PFSK-1 (cell line): ENCODE data around the gene RNF115.

Source experiments
- FOXP2 ChIP-seq: optimal IDR thresholded peaks from 2 replicates; pipeline ENCODE3; 2011; ENCODE audit warnings: borderline replicate concordance, control low read depth, inconsistent platforms; ENCODE audit not compliant: insufficient read depth; ENCODE audit errors: extremely low read length, extremely low read depth
- POLR2AphosphoS5 ChIP-seq: IDR thresholded peaks from 2 replicates; pipeline ENCODE4 v1.6.1; 2012; ENCODE audit warnings: low read depth, mild to moderate bottlenecking, control low read depth, low read length, moderate library complexity
- REST ChIP-seq, 2 experiments: IDR thresholded peaks; 2 replicates each; pipeline versions ENCODE4 v1.6.1 to v1.8.0; 2011 to 2012; ENCODE audit warnings: low read depth in 2 of 2, low read length in 2 of 2, control low read depth in 1 of 2, inconsistent platforms in 1 of 2, mild to moderate bottlenecking in 1 of 2, moderate library complexity in 1 of 2; ENCODE audit not compliant: insufficient read depth in 1 of 2
- SIN3A ChIP-seq: IDR thresholded peaks from 2 replicates; pipeline ENCODE4 v1.6.1; 2012; ENCODE audit warnings: mild to moderate bottlenecking, low read length, moderate library complexity, borderline replicate concordance; ENCODE audit not compliant: insufficient read depth
- TAF1 ChIP-seq: IDR thresholded peaks from 2 replicates; pipeline ENCODE4 v1.6.1; 2012; ENCODE audit warnings: low read length, control low read depth, borderline replicate concordance; ENCODE audit not compliant: insufficient read depth

RNF115 gene

DNA sequence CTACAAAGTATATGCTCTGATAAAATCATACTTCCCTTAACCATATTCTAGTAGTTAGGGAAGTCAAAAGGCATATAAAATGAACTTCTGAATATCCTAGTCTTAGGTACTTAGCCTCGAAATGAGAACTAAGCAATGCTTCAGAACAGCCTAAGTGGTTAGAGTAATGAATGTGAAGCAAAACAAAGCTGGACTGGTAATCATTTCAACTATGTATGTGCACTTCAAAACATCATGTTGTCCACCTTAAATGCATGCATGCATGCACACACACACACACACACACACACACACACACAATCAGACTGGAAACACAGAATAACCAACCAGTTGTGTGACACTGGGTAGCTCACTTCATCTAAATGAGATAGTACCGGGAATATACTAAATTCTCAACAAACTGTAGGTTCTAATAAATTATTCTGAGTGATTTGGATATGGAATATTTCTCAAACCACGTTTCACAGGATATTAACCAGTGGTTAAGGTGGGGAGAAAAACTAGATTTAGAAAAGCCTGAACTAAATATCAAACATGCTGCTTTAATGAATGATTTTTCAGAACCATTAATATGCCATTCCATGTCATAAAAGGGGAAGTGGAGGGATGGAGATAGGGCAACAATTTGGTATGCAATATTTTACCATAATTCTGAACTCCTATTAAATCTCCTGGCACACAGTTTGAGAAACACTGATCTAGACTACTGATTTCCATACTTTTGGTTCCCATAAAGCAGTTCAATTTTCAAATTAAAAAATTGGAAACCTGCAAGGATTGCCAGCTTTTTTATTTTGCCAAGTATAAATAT is 19.5 kb downstream of the RNF115 start:
- TF ChIP-seq SIN3A, result no peak
- no peak for TF ChIP-seq REST (IDR thresholded peaks at IDR 0.05; ENCODE audit: insufficient read depth in 1 of 2, low read depth in 2 of 2, low read length in 2 of 2)
- TF ChIP-seq FOXP2, result no peak
- TF ChIP-seq TAF1, result no peak
- TF ChIP-seq POLR2AphosphoS5, result no peak

GRCh38 chr1:145799806-145800205 is 24.1 kb downstream of the RNF115 start:
- TF ChIP-seq TAF1 (no peak), POLR2AphosphoS5 (no peak), REST (IDR thresholded peaks at IDR 0.05; ENCODE audit: insufficient read depth in 1 of 2, low read depth in 2 of 2, low read length in 2 of 2) (no peak), SIN3A (no peak), FOXP2 (no peak)

- TF ChIP-seq POLR2AphosphoS5 (no peak), REST (IDR thresholded peaks at IDR 0.05; ENCODE audit: insufficient read depth in 1 of 2, low read depth in 2 of 2, low read length in 2 of 2) (no peak), TAF1 (no peak), SIN3A (no peak), FOXP2 (no peak)
Measured at GRCh38 chr1:145796753-145797152, 27.1 kb downstream of the RNF115 start.

- TF ChIP-seq TAF1 (no peak), POLR2AphosphoS5 (no peak), FOXP2 (no peak), SIN3A (no peak), REST (IDR thresholded peaks at IDR 0.05; ENCODE audit: insufficient read depth in 1 of 2, low read depth in 2 of 2, low read length in 2 of 2) (no peak)
Measured at GRCh38 chr1:145795257-145795881, 28.5 kb downstream of the RNF115 start.
